ACC112 (cell line): ENCODE data around the gene CTSZ.

Experiments used
- H2AFZ ChIP-seq: fragments of 200-600 bp; sonication (generic); one replicate; pipeline ENCODE4 v1.6.0; 2017; ENCODE audit warnings: antibody characterized with exemption, low read length; ENCODE audit not compliant: unreplicated experiment
- H3K27ac ChIP-seq: fragments of 200-600 bp; sonication (generic); 2 replicates; pipeline ENCODE4 v1.5.1; 2014; ENCODE audit warnings: low read depth, mild to moderate bottlenecking, antibody characterized with exemption, low read length, moderate library complexity
- H3K27me3 ChIP-seq: fragments of 200-600 bp; sonication (generic); 2 replicates; pipeline ENCODE4 v1.6.1; 2014; ENCODE audit warnings: mild to moderate bottlenecking, antibody characterized with exemption, low read length, moderate library complexity, mixed read lengths; ENCODE audit not compliant: insufficient read depth
- H3K36me3 ChIP-seq: fragments of 200-600 bp; sonication (generic); 2 replicates; pipeline ENCODE4 v1.6.1; 2016; ENCODE audit warnings: mild to moderate bottlenecking, antibody characterized with exemption, low read length, moderate library complexity, mixed read lengths; ENCODE audit not compliant: insufficient read depth
- H3K4me1 ChIP-seq: fragments of 200-600 bp; sonication (generic); one replicate; pipeline ENCODE4 v1.6.1; 2016; ENCODE audit warnings: low read length, mixed read lengths; ENCODE audit not compliant: insufficient read depth, unreplicated experiment, control insufficient read depth
- H3K4me3 ChIP-seq: fragments of 200-600 bp; sonication (generic); 2 replicates; pipeline ENCODE4 v1.5.1; 2014; ENCODE audit warnings: mild to moderate bottlenecking, low read depth, low read length
- H3K79me2 ChIP-seq: fragments of 200-600 bp; sonication (generic); one replicate; pipeline ENCODE4 v1.6.0; 2016; ENCODE audit warnings: low read length; ENCODE audit not compliant: control insufficient read depth, unreplicated experiment, insufficient read depth

CTSZ gene

DNA sequence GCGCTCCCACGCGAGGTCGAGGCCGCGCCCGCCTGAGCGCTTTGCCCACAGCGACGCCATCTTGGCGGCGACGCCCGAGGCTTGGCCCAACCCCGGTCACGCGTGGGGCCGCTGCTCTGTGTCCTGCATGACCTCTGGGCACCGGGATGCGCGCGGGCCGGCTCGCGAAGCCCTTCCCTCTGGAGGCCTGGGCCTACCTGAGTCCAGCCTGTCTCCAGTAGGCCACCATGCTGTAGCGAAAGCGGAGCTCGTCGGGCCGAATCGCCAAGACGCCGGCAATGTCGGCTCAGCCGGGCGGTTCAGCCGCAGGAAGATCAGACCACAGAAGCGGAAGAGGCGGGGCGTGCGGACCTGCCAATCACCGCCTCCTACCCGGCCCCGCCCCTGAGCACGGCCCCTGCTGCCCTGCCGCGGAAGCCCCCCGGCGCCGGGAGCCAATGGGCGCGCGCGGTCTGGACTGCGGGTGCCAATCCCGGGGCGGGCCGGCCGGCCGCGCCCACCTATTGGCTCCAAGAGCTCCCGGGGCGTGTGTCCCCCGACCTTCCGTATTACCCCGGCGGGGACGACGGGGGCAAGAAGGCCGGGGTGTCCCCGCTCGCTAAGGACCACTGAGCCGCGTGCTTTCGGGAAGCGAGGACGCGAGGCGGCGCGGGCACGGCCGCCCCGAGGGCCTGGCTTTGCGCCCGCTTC, 25.1 kb upstream of the CTSZ start, which contains the start of gene ATP5F1E:
Gene ATP5F1E, minus strand, starts transcription at position 313 of the 690 bp plus-strand sequence. Its CDS starts 84 bp downstream, at position 229.
- peak within 1 kb of the TSS; percentile 55 for H2AFZ ChIP-seq
- H3K79me2 ChIP-seq, result peaks cover 58% of the 10 kb centered on the region
- peaks cover 44% of the 10 kb centered on the region for H3K4me1 ChIP-seq
- H3K4me3 ChIP-seq, result peak within 1 kb of the TSS; percentile 86
- H3K27ac ChIP-seq, result peak within 1 kb of the TSS; percentile 51
- no peaks in the 10 kb centered on the region for H3K27me3 ChIP-seq
- H3K36me3 ChIP-seq, result peaks cover 45% of the 10 kb centered on the region

DNA sequence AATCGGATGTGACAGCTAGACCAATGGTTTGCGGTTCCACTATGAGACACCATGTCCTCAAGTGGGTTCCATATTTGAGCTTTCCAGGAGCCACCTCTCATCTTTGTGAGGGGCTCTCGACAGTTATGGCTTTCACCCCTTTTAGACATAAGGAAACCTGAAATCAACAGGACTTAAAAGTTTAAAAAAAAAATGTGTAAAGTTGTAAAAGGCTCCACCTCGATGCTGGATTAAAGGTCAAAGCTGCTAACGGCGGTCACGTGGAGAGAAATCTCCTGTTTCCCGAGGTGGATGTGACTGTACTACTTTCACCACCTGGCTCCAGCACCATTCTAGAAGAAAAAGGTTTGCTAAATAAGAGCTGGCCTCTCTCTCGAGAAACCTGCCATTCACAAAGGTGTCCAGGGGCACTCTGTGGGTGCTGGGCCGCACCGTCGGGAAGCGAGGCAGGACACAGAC, 24.5 kb upstream of the CTSZ start:
- Histone ChIP-seq H3K27me3 (no peaks in the 10 kb centered on the region), H3K4me3 (peak overlapping the region; percentile 86), H3K79me2 (peaks cover 64% of the 10 kb centered on the region), H3K36me3 (peaks cover 40% of the 10 kb centered on the region), H3K4me1 (peaks cover 46% of the 10 kb centered on the region), H3K27ac (peak overlapping the region; percentile 48; the same call in 1 of the 2 replicates), H2AFZ (peak overlapping the region; percentile 55)

DNA sequence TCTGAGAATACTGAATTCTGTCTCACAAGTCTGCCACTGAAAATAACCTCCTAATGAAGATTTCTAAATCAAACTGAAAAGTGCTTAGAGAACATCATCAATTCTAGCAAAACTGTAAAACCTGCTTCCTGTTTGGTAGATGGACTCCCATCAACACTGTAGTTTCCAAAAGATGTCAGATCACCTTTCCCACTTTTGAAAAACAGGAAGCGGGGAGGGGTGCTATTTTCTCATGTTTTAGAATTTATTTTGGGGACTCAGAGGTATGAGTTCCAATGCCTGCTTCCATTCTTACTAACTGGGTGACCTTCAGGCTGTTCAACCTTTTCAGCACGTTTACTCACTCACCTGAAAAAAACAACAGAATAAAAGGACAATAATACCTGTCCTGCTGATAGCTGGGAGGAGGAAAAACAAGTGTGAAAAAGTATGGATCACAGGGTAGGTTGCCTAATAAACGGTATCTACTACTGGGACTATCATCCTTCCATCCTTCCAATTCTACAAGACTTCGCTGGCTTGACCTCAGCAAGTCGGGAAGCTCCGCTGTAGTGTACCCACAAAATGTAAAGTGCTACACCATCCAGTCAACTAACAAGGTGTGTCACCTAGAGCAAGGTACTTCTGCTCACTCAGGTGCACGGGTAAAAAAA, 24.0 kb upstream of the CTSZ start:
- H3K27me3 ChIP-seq, result no peaks in the 10 kb centered on the region
- no peak overlapping the region for H2AFZ ChIP-seq
- peaks cover 46% of the 10 kb centered on the region for H3K4me1 ChIP-seq
- peaks cover 64% of the 10 kb centered on the region for H3K79me2 ChIP-seq
- H3K27ac ChIP-seq, result no peak overlapping the region
- peaks cover 35% of the 10 kb centered on the region for H3K36me3 ChIP-seq
- peak overlapping the region; percentile 86 for H3K4me3 ChIP-seq

DNA sequence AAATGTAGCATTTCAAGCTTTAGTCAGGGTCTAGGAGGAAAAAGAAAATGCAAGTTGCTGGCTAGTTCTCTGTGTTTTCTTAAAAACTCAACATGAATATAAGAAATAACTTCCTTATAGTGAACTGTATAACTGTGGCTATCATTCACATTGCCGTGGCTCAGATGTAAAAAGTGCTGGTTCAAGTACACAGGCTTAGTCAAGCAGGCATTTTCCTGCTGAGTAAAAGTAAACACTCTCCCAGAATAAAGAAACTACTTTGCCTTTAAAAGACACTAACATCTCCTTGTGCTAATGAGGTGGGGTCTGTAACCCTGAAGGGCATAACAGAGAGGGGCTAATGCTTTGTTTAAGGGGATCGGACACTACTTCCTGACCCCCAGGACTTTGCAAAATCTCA, 21.8 kb upstream of the CTSZ start:
- Histone ChIP-seq H3K4me1 (peaks cover 46% of the 10 kb centered on the region), H3K27me3 (no peaks in the 10 kb centered on the region), H2AFZ (no peak overlapping the region)

DNA sequence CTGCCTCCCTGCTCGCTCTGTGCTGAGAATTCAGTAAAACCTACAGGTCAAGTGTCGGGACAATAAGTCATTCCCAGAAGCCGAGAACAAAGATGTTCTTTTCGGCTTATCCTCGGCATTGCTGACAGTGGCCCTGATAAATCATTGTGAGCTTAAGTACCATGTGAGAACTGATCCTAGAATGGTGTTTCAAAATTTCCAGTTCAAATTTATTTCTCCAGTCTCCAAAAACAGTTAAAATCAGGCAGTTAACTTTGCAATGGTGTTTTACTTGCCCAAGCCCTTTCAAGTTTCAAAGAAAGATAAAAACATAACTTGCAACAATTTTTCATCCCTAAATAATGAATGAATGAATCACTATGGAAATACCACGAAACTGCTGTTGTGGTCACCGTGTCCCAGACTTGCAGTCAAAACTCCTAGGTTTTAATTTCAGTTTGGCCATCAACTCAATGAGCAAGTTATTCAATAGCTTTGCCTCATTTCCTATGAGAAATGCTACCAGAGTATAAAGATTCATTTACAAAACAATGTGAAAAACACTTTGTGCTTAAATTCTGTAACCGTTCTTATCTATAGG, 20.8 kb upstream of the CTSZ start:
- H3K36me3 ChIP-seq, result peaks cover 33% of the 10 kb centered on the region
- peaks cover 42% of the 10 kb centered on the region for H3K4me1 ChIP-seq
- peak overlapping the region; percentile 17; the same call in 1 of the 2 replicates for H3K27ac ChIP-seq
- peak overlapping the region; percentile 86 for H3K4me3 ChIP-seq
- no peak overlapping the region for H2AFZ ChIP-seq
- no peaks in the 10 kb centered on the region for H3K27me3 ChIP-seq
- H3K79me2 ChIP-seq, result peaks cover 66% of the 10 kb centered on the region

More for the DNA sequence above, 21.8 kb upstream of the CTSZ start:
- Histone ChIP-seq H3K4me3 (peak overlapping the region; percentile 86), H3K27ac (0 out of 2 replicates have a peak overlapping the region, but pooled peaks have one; percentile 17), H3K36me3 (peaks cover 29% of the 10 kb centered on the region), H3K79me2 (peaks cover 66% of the 10 kb centered on the region)

DNA sequence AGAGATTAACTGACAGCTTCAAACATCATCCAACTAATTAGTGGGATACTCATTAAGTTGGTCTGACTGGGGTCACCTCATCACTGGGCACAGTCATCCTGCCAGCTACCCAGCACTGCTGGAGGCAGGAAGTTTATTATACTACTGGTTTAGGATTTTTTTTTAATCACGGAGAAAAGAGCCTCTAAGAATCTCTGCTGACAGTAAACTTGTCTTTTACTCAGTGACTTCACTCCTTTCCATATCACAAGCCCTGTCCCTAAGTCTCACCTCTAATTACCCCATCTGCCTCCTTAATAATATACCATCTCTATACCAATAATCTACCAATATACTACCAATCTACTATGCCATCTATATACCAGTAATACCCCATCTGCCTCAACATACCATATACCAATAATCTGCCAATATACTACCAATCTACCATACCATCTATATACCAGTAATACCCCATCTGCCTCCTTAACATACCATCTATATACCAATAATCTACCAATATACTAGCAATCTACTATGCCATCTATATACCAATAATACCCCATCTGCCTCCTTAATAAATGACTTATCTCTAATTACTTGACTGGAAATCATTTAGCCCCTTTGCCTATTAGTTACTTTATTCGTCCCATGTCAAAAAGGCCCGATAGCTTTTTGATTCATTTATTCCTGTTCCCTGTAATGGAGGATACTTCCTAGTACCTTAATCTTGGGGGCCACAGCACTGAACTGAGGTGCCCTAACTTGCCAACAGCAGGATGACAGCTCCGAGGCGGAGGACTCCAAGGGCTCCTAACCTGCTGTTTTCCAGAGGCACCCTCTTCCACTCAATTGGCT, 20.1 kb upstream of the CTSZ start:
- peaks cover 66% of the 10 kb centered on the region for H3K79me2 ChIP-seq
- no peak overlapping the region for H2AFZ ChIP-seq
- peak overlapping the region; percentile 86 for H3K4me3 ChIP-seq
- H3K27me3 ChIP-seq, result no peaks in the 10 kb centered on the region
- H3K27ac ChIP-seq, result no peak overlapping the region
- peaks cover 33% of the 10 kb centered on the region for H3K36me3 ChIP-seq
- peaks cover 42% of the 10 kb centered on the region for H3K4me1 ChIP-seq

DNA sequence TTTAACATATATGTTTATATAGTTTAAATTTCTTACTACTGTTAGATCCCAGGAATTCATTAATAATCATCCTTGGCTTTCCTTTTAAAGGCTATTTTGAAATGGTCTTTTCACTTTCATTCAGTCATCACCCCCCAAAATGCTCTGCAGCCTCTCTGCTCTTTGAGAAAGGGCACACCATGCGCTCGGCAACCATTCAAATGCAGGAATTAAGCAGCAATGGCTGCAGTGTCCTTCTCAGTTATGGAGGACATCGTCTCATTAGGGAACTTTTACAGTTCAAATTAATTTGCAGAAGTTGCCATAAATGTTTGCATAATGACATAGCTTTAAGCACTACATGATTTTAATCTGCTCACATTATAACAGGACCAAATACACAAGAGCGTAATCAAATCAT, 18.5 kb upstream of the CTSZ start:
- Histone ChIP-seq H3K27ac (no peak overlapping the region), H3K4me3 (no peak overlapping the region), H3K79me2 (peaks cover 50% of the 10 kb centered on the region), H3K4me1 (peaks cover 34% of the 10 kb centered on the region), H3K36me3 (peaks cover 33% of the 10 kb centered on the region), H2AFZ (no peak overlapping the region), H3K27me3 (no peaks in the 10 kb centered on the region)

DNA sequence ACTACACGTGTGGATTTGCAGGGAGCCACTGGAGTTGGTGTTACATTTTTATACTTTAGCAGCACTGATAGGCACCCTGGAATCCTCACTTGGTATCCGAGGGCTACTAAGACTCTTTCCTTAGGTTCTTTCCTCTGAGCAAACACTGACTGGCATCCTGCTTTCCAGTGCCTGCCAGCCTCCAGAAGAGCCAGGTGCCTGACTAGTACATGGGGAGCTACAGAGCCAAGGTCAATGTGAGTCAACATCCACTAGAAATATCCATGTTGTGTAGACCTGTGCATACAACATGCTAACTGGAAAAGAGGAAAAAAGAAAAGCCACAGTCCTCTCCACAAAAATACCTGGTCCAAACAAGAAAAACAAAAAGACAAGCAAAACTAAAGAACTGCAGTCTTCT, 18.0 kb upstream of the CTSZ start:
- peaks cover 45% of the 10 kb centered on the region for H3K79me2 ChIP-seq
- no peak overlapping the region for H3K27ac ChIP-seq
- H3K36me3 ChIP-seq, result peaks cover 32% of the 10 kb centered on the region
- no peak overlapping the region for H3K4me3 ChIP-seq
- H2AFZ ChIP-seq, result no peak overlapping the region
- H3K4me1 ChIP-seq, result peaks cover 30% of the 10 kb centered on the region
- no peaks in the 10 kb centered on the region for H3K27me3 ChIP-seq

DNA sequence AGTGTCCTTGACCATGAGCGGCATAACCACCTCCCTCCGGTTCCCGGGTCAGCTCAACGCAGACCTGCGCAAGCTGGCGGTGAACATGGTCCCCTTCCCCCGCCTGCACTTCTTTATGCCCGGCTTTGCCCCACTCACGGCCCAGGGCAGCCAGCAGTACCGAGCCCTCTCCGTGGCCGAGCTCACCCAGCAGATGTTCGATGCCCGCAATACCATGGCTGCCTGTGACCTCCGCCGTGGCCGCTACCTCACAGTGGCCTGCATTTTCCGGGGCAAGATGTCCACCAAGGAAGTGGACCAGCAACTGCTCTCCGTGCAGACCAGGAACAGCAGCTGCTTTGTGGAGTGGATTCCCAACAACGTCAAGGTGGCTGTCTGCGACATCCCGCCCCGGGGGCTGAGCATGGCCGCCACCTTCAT, 17.1 kb upstream of the CTSZ start:
- Histone ChIP-seq H3K79me2 (peaks cover 36% of the 10 kb centered on the region), H3K27me3 (no peaks in the 10 kb centered on the region), H3K4me3 (no peak overlapping the region), H3K27ac (no peak overlapping the region), H3K36me3 (peaks cover 23% of the 10 kb centered on the region), H3K4me1 (peaks cover 22% of the 10 kb centered on the region), H2AFZ (no peak overlapping the region)

DNA sequence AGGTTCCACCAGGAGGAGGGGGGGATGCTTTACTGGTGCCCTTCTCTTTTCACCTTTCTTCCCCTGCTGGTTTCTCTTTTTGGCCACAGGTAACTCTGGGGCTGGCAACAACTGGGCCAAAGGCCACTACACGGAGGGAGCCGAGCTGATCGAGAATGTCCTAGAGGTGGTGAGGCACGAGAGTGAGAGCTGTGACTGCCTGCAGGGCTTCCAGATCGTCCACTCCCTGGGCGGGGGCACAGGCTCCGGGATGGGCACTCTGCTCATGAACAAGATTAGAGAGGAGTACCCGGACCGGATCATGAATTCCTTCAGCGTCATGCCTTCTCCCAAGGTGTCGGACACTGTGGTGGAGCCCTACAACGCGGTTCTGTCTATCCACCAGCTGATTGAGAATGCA, 16.6 kb upstream of the CTSZ start:
- peaks cover 19% of the 10 kb centered on the region for H3K36me3 ChIP-seq
- H2AFZ ChIP-seq, result no peak overlapping the region
- H3K27ac ChIP-seq, result no peak overlapping the region
- peaks cover 17% of the 10 kb centered on the region for H3K4me1 ChIP-seq
- peaks cover 31% of the 10 kb centered on the region for H3K79me2 ChIP-seq
- H3K27me3 ChIP-seq, result no peaks in the 10 kb centered on the region
- no peak overlapping the region for H3K4me3 ChIP-seq
